ENCODE results near the gene OR6M1.

Gene OR6M1, protein sequence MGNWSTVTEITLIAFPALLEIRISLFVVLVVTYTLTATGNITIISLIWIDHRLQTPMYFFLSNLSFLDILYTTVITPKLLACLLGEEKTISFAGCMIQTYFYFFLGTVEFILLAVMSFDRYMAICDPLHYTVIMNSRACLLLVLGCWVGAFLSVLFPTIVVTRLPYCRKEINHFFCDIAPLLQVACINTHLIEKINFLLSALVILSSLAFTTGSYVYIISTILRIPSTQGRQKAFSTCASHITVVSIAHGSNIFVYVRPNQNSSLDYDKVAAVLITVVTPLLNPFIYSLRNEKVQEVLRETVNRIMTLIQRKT

DNA sequence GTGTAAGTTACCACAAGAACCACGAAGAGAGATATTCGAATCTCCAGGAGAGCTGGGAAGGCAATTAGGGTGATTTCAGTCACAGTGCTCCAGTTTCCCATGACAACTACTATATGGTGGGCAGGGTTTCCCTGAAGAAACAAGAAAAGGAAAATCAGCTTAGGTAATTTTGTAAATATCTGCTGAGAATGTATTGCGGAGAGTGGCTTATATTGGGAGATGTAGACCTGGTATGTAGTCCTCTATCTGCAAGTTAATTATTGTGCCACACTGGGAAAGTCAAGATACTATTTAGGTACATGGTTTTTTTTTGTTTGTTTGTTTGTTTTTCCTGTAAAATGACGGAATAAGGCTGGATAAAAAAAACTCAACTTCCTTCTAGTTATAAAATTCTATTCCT, at the start of gene OR6M1:
TSS of gene OR6M1 (minus strand) at position 101 of the 400 bp plus-strand sequence. CDS start at position 101, 0 bp downstream.
- no peak for DNase-seq (ENCODE audit: extremely low read depth in 1 of 2, low read depth in 1 of 2)

DNA sequence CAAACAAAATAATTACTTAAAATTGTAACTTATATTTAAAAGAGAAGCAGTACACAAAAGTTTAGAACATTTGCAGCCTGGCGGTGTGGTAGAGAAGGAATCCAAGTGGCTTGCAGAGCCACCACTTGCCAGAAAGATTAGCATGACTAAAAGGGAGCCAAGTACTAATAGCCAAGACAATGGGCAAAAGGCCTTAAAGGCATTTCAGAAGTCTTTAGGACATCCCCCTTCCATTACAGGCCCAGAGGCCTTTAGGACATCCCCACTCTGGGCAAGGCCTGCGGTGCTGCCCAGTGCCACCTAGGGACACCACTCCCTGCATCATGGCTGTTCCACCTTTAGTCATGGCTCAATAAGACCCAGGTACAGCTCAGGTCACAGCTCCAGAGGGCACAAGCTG, 46.9 kb upstream of the OR6M1 start:
- no peak for DNase-seq (ENCODE audit: extremely low read depth in 1 of 2, low read depth in 1 of 2)

DNA sequence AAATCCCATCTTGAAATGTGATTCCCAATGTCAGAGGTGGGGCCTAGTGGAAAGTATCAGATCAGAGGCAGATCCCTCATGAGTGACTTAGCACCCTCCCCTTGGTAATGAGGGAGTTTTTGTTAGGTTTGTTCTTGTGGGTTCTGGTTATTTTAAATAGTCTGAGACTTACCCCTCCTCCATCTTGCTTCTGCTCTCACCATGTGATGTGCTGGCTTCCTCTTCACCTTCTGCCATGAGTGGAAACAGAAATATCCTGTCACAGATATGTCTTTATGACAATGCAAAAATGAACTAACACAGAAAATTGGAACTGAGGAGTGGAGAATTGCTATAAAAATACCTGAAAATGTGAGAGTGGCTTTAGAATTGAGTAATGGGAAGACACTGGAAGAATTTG, 46.2 kb upstream of the OR6M1 start:
- no peak for DNase-seq (ENCODE audit: extremely low read depth in 1 of 2, low read depth in 1 of 2)

DNA sequence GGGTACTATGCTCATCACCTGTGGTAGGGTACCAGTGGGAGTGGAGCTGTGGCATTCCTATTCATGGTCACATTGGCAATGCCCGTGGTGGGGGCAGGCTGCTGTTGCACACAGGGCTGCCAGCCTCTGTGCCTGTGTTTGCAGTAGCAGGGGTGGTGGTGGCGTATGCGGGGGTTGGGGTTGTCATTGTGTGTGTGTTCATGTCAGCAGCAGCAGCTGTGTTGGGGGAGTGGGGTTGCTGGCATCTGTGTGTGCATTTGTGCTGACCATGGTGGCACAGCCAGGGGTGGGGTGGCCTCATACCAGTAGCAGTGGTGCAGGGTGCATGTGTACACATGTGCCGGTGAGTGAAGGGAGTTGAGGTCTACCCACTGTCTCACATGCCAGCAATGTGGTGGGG, 45.0 kb upstream of the OR6M1 start:
- no peak for DNase-seq (ENCODE audit: extremely low read depth in 1 of 2, low read depth in 1 of 2)

DNA sequence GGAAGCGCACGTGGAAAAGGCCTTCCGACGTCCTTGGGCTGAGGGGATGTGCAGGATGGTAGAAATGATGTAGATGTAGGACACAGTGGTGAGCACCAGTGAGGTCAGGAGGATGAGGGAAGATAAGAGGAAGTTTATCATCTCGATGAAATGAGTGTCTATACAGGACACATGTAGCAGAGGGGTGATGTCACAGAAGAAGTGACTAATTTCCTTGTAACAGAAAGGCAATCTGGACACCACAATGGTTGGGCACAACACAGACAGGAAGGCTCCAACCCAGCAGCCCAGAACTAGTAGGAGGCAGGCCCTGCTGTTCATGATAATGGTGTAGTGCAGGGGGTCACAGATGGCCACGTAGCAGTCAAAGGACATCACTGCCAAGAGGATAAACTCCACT, 35.0 kb upstream of the OR6M1 start:
- DNase-seq (ENCODE audit: extremely low read depth in 1 of 2, low read depth in 1 of 2) = no peak

DNA sequence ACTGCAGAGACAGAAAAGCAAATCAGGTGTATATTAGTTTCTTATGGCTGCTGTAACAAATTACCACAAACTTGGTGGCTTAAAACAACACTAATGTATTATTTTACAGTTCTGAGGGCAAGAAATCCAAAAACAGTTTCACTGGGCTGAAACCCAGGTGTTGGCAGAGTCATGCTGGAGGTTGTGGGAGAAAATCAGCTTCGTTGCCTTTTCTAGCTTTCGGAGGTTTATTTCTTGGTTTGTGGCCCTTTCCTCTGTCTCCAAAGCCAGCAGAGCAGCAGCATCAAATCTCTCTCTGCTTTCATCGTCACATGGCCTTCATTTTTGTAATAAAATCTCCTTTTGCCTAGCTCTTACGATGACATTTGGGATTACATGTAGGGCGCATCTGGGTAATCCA, 33.0 kb upstream of the OR6M1 start:
- DNase-seq (ENCODE audit: extremely low read depth in 1 of 2, low read depth in 1 of 2) = no peak

DNA sequence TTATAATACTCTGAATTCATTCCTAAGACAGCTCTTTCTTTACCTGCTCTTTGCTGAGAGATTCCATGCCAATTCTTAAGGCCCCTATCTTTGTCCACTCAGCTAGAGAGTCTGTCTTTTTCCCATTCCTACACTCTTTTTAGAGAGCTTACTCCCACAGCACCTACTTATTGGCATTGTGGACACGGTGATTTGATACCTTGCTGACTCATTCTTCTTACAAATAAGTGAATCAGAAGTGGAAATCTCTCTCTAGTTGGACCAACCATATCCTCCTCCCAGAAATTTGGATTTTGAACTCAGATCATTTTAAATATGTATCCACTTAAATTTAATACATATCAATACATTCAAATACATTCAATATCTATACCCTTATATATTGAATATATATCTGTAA, 32.5 kb upstream of the OR6M1 start:
- no peak for DNase-seq (ENCODE audit: extremely low read depth in 1 of 2, low read depth in 1 of 2)

DNA sequence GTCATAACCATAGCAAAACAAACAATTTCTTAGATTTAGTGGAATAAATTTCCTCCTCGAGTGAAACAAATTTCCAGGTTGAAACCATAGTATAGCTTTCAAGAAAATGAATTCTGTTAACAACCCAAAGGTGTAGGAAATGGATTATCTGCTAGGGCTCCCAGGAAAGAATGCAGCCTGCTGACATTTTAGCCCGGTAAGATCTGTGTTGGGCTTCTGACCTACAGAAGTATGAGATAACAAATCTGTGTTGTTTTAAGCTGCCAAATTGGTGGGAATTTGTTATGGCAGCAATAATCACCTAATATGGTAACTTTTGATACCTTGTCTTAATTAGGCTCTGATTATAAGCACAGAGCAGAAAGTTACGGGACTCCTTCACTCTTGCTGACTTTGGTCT, 32.0 kb upstream of the OR6M1 start:
- DNase-seq (ENCODE audit: extremely low read depth in 1 of 2, low read depth in 1 of 2) = no peak

DNA sequence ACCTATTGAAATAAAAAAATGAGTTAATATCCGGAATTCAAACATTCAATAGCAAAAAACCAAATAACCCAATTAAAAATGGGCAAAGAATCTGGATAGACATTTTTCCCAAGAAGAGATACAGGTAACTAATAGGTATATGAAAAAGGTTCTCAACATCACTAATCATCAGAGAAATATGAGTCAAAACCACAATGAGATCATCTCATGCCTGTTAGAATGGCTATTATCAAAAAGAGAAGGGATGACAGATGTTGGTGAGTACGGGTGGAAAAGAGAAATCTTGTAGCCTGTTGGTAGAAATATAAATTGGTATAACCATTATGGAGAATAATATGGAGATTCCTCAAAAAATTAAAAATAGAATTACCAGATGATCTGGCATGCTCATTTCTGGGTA, 26.9 kb upstream of the OR6M1 start:
- DNase-seq (ENCODE audit: extremely low read depth in 1 of 2, low read depth in 1 of 2) = no peak

DNA sequence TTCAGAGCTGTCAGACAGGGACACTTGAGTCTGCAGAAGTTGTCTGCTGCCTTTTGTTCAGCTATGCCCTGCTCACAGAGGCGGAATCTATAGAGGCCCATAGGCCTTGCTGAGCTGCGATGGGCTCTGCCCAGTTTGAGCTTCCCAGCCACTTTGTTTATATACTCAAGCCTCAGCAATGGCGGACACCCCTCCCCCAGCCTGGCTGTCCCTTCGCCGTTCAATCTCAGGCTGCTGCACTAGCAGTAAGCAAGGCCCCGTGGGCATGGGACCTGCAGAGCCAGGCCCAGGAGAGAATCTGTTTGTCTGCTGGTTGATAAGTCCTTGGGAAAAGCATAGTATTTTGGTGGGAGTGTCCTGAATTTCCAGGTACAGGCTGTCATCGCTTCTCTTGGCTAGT, 23.6 kb upstream of the OR6M1 start:
- no peak for DNase-seq (ENCODE audit: extremely low read depth in 1 of 2, low read depth in 1 of 2)

DNA sequence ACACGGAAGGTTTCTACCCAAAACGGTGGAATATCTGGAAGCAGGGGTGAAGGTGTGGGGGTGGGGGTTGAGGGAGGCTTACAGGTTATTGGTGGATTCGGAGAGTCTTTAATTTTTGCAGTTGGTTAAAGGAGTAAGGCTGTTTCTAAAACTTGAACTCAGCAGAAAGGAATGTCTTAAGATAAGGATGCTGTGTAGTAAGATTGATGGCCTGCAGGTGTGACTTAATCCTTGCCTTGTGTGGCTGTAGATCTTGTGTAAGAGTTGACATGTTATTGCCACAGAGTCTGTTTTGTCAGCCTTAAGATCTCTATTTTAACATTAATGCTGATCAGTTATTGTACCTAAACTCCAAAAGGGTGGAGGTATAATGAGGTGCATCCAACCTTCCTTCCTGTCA, 16.4 kb upstream of the OR6M1 start:
- no peak for DNase-seq (ENCODE audit: extremely low read depth in 1 of 2, low read depth in 1 of 2)

DNA sequence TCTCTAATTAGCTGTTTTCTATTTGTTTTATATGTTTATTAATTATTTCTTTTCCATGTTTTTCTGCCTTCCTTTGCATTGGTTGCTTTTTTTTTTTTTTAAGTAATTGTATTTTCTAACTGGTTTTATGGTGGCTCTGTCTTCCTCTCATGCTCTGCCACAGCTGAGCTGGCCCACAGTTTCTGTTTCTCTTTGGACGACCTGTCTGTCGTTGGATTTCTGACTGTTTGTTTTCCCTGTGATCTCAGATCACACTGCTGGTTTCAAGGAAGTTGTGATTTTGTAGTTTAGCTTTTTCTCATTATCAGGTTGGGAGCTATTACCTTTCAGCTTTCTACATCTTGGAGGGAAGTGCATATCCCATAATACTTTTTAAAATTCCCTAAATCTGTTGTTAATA, 15.9 kb upstream of the OR6M1 start:
- no peak for DNase-seq (ENCODE audit: extremely low read depth in 1 of 2, low read depth in 1 of 2)

DNA sequence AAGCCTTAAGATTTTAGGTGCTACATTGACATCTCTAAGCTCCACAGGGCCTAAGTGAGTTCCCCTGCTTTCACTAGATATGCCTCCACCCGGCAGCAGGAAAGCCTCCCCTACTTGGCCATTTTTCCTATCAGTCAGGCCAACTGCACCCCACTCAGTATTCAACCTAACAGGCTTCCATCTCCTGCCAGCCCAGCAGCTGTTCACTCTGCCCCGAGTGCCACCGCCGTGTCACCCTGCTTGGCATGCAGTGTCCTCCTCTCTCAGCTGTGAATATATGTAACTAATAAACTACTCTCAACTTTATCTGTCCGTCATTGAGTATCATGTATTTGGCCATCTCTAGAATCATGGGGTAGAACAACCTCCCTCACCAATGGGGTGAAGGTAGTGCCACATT, 9.0 kb upstream of the OR6M1 start:
- DNase-seq (ENCODE audit: extremely low read depth in 1 of 2, low read depth in 1 of 2) = no peak

DNA sequence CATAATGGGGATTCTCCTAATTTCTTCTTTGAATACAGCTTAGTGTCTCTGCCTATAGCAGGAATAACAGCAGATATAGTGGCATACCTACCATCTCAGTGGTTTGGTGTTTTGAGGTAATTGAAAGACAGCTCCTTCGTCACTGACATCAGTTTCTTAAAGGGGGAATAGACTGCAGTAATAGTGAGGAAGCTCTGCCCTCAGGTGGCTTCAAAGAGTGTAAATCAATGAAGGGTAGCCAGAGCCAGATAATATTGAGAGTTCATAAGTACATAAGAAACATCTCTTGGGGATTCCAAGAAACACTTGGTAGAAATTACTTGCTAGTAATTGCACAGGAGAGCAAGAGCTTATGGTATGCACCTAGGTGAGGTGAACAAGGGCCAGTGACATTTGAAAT, 4.4 kb downstream of the OR6M1 start:
- no peak for DNase-seq (ENCODE audit: extremely low read depth in 1 of 2, low read depth in 1 of 2)

DNA sequence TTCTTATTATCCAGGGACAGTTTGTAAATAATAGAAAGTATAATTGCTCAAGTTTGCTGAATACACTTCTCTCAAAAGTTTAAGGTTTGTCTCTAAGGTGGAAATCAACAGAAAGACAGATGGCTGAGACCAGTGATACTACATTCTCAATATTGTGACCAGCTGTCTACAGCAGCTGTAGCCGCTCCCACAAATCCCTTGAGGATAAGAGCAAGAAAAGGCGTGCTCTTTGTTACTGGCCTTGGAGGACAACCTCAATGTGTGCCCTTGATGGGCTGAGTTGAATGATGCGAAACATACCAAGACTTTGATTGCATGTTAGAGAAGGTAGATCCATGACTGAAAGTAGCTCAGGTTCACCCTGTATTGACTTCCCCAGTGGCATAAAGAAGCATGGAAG, 6.1 kb downstream of the OR6M1 start:
- no peak for DNase-seq (ENCODE audit: extremely low read depth in 1 of 2, low read depth in 1 of 2)

DNA sequence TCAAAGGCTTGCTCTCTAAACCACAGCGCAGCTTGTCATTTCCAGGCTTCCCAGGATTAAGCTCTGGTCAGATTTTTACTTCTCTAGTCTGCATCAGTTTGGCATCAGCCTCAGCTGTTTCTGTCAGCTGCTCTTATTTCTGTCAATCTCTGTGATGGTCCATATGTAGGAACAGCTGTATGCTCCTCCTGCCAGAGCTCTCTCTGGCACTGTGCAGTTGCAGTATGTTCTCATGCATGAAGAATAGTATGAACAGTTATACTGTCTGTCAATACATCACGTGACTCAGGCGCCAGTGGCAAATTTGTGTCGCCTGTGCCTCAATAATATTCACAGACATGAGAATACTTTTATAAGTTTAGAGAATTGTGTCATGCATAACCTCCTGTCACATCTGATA, 6.7 kb downstream of the OR6M1 start:
- no peak for DNase-seq (ENCODE audit: extremely low read depth in 1 of 2, low read depth in 1 of 2)

DNA sequence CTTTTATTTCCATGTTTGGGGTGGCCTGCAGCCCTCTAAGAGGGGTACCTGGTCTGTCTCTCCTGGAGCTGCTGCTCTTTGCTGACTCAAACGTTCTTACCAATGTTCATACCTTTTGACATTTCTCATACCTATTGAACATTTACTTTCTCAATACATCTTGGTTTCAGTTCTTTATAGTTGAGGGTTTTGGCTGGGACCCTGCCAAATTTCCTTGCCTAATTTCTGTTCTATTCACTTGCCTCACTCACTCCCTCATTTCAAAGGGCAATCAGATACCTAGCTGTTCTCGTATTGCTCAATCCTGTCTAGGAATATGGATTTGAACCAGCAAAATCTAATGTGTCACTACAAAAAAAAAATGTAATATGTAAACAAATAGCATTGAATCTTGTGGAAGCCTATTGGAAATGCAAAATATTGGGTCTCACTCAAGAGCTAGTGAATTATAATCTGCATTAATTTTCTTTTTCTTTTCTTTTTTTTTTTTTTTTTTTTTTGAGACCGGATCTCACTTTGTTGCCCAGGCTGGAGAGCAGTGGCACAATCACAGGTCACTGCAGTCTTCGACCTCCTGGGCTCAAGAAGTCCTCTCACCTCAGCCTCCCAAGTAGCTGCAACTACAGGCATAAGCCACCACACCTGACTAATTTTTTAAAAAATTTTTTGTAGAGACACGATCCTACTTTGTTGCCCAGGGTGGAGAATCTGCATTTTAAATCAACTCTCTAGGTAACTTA, 7.5 kb downstream of the OR6M1 start:
- DNase-seq (ENCODE audit: extremely low read depth in 1 of 2, low read depth in 1 of 2) = no peak

DNA sequence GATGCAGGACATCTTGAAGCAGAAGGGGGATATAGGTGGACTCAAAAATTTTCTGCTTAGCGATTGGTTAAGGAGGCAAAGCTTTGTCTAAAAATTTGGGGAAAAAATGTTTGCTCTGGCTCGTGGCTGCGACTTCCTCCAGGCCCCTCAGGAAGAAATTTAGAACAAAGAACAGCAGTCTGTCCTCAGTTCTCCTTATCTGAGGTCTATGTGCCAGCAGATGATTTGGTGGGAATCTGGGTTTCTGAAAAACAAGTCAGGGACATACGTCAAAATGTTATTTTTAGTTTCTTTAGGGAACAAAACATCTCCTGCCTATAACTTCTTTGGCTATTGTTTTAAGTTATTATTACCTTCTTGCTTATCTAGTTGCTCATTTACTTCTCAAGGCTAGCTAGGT, 8.1 kb downstream of the OR6M1 start:
- no peak for DNase-seq (ENCODE audit: extremely low read depth in 1 of 2, low read depth in 1 of 2)

DNA sequence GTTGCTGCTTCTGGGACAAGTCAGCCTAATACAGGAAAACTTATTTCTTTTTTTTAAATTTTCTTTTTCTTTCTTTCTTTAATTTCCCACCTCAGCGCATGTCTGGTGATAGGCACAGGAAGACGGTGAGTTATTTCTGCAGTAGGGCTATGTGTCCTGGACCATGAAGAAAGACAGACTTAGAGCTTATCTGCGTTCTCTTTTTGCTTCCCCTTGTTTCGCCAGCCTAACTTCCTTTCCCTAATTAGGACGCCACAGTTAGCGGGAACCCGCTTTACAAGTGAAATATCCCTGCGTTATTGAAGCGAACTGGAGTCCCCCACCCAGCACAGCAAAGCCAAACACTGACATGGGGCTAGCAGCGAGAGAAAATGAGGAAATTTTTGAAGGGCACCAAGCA, 8.6 kb downstream of the OR6M1 start:
- DNase-seq (ENCODE audit: extremely low read depth in 1 of 2, low read depth in 1 of 2) = no peak

DNA sequence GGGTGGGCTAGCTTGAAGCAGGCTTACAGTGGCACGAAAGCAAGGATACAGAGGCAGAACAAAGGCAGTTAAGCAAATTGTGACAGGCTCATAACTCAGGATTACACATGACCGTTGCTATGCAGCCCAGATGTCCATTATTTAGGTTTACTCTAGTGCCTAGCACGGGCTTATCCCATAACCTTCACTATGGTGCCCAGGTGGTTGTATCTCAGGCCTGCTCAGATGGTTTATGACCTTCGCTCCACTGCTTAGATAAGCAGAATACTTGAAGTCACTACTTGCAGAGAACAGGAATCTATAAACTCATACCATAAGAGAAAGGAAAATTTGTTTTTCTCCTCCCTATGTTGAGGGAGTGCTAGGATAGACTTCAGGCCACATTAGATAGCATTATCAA, 9.0 kb downstream of the OR6M1 start:
- DNase-seq (ENCODE audit: extremely low read depth in 1 of 2, low read depth in 1 of 2) = no peak

DNA sequence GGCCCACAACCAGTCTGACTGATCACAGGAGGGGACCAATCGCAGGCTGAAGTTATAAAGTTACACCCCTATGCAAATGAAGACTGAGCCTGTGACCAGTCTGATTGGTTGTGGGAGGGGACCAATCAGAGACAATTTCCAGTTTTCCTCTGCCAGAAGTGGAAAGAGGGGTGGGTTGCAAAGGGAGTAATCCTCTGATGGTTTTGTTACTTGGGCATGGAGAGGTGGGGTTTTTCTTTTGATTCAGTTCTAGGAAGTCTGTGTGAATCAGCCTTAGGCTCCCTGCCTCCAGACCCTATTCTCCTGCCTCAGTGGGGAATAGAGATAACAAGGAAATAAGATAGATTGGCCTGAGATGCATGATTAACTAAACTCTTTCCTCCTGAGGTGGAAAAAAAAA, 9.9 kb downstream of the OR6M1 start:
- no peak for DNase-seq (ENCODE audit: extremely low read depth in 1 of 2, low read depth in 1 of 2)

DNA sequence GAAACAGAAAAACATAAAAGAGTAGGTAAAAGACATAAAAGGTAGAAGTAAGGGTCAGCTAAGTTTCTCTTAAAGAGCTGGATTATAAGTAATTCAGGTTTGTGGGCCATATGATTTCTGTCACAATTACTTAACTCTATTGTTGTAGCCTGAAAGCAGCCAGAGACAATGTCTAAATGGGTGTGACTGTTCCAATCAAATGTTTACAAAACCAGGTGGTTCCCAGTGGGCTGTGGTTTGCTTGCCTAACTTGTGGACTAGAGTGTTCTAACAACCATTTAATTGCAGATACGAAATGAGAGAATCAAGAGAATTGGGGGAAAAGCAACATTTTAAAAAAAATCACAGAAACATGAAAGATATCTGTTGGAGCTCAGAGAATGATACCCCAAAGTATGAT, 22.6 kb downstream of the OR6M1 start:
- DNase-seq (ENCODE audit: extremely low read depth in 1 of 2, low read depth in 1 of 2) = no peak

DNA sequence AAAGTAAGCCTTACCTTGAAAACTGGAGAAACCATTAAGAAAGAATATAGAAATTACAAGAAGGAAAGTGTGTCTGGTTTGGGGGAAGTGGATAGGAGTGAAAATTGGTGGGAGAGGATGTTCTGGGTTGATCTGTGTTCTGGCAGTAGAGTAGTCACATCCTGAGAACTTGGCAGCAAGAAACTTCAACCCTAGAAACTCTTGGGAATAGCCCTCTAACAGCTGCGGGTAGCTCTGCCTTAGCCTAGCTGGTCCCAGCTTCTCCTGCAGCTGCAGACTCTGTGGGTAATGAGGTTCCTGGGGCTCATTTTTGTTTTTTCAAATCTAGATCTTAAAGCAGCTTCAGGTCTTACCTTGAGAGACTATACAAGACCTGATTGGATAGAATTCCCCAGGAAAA, 27.6 kb downstream of the OR6M1 start:
- DNase-seq (ENCODE audit: extremely low read depth in 1 of 2, low read depth in 1 of 2) = no peak
